Measurements from ENCODE around the gene HMGN4.
"Not testable (repeated sequence)": the region's sequence is repeated elsewhere in the genome, so short reads cannot be mapped to it uniquely, and the experiment has no call there.

Gene HMGN4

DNA sequence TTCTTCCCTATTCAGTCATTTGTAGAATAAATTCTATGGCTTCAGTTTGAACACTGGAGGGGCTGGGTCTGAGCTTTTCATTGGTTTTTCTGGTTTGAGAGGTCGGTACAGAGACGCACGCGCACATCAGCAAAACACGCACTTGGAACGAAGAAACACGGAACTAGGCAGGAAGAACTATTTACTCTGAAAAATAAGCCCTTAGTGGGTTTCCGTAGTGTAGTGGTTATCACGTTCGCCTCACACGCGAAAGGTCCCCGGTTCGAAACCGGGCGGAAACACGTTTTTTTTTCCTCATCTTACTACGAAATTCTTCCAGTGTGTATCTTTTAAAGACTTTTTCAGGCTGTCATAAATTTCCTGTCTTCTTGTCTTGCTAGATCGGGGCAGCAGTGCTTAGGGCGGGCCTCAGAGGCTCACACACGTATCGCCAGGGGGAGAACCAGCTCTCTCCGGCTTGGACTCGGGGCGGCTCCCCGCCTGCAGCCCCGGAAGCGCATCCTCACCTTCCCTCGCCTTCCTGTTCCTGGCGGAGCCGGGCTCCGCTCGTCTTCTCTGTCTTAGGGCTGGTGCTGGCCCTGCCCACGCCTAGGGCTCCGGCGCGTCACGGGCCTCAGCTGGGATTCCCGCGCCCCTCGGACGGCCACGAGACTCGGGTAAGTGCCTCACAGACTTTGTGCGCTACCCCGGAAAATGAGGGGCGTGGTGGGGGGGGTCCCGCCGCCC, at the start of gene HMGN4:
Gene HMGN4, plus strand, starts transcription at position 521 of the 726 bp plus-strand sequence. CDS start 6,841 bp downstream, outside the sequence.
- peak; percentile 87 for DNase-seq

- DNase-seq, result no peak
Measured at GRCh38 chr6:26489996-26490964, 47.9 kb upstream of the HMGN4 start.

DNA sequence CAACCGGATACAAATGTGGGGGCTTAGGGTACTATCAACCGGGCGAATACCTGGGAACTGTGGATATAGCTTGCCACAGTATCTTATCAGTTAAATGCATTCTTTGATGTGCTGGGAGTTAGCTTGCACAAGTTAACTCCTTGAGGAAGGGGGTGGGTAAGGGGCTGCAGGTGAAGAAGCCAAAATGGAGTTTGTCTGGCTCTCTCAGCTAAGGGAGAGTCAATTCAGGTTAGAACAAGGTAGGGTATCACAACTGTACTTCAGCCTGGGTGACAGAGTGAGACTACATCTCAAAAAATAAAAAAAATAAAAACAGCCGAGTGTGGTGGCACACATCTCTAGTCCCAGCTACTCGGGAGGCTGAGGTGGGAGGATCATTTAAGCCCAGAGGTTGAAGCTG, 46.6 kb upstream of the HMGN4 start:
- no peak for DNase-seq

GRCh38 chr6:26493258-26493657, 44.9 kb upstream of the HMGN4 start:
- DNase-seq, result no peak

GRCh38 chr6:26494117-26494516, 44.0 kb upstream of the HMGN4 start:
- no peak for DNase-seq

GRCh38 chr6:26495281-26495680, 42.9 kb upstream of the HMGN4 start:
- DNase-seq, result no peak

DNA sequence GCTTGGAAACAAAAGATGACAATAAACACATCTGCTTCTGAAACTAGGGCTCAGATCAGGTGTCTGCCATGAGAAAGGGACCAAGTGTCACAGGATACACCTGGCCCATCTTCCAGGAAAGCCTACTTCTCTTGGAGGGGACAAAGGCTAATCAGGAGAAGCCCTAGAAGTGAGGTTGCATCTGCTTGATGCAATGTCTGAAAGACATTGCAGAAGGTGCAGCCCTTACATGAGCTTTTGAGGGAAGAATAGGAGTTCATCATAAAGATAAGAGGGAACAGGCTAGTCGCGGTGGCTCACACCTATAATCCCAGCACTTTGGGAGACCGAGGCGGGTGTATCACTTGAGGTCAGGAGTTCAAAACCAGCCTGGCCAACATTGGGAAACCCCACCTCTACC, 40.6 kb upstream of the HMGN4 start:
- DNase-seq, result no peak

DNA sequence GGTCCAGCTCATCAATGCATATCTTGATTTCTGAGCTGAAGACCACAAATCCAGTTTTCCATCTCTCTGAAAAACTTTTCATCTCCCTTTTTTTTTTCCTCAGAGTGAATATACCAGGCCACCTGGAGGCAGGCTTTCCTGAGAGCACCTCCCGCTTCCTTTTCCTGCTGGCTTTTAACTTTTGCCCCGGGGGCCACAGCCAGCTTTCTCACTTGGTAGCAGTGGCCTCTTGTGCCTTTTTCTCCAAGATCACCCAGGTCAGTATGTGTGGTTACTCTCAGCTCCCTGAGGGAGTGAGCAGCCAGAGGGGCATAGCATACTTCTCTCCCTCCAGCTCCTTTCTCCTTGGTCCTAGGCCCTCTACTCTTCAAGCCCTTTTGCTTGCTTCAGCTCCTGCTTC, 38.1 kb upstream of the HMGN4 start, which contains the start of gene BTN1A1:
Gene BTN1A1, plus strand, starts transcription at position 202 of the 400 bp plus-strand sequence. CDS start 984 bp downstream, outside the sequence.
- DNase-seq, result no peak

GRCh38 chr6:26501482-26501986, 36.6 kb upstream of the HMGN4 start:
- peak; percentile 66 for DNase-seq

DNA sequence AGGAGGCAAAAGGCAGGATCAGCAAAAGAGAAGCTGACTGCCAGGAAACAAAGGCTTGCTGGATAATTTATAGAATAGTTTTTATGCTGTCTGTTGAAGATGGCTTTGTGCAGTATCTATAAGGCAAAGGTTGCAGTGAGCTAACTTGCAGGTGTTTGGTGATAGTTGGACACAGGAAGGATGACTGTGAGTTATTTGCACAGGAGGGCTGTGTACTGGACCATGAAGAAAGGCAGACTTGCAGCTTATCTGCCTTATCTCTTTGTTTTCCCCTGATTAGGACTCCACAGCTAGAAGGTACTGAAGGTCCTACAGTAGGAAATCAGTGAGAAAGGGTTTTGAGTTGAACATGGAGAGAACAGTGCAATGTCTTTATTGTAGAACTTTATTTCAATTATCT, 36.0 kb upstream of the HMGN4 start:
- DNase-seq, result no peak

- no peak for DNase-seq
Measured at GRCh38 chr6:26502626-26503025, 35.5 kb upstream of the HMGN4 start.

DNA sequence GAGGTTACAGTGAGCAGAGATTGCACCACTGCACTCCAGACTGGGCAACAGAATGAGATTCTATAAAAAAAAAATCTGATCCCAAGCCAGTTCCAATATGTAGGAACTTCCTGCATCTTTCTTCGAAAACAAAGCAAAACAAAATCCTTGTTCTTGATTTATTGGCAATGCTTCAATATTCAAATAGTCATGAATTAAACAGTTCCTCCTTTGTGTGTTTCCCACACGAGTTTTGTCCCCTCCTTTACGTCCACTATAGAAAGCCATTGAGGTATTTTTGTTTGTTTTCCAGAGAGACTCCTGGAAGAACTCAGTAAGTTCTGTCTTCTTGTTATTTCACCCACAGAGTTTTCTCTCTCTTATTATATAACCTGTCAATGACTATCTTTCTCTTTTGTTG, 30.5 kb upstream of the HMGN4 start:
- no peak for DNase-seq

GRCh38 chr6:26511033-26511432, 27.1 kb upstream of the HMGN4 start:
- not testable (repeated sequence) for DNase-seq

DNA sequence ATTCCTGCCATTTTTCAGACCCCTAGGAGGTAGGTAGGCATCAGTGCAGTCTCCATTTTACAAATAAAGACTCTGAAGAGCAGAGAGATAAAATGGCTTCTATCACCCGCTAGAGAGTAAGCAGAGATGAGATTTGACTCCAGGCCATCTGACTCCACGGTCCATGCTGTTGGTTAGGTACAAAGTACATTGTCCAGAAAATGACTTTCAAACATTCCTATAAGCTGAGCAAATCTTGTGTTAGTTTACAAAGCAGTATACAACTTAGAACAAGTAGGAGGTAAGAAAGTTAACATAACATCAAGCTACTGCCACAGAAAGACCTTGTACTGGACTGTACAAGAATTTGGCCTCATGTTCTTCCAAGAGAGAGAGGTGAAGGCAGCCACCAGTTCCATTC, 23.2 kb upstream of the HMGN4 start:
- DNase-seq, result no peak

GRCh38 chr6:26516481-26517427, 21.4 kb upstream of the HMGN4 start:
- no peak for DNase-seq

GRCh38 chr6:26519359-26519758, 18.8 kb upstream of the HMGN4 start:
- DNase-seq, result no peak

- DNase-seq, result peak; percentile 71
Measured at GRCh38 chr6:26520237-26520849, 17.8 kb upstream of the HMGN4 start.

DNA sequence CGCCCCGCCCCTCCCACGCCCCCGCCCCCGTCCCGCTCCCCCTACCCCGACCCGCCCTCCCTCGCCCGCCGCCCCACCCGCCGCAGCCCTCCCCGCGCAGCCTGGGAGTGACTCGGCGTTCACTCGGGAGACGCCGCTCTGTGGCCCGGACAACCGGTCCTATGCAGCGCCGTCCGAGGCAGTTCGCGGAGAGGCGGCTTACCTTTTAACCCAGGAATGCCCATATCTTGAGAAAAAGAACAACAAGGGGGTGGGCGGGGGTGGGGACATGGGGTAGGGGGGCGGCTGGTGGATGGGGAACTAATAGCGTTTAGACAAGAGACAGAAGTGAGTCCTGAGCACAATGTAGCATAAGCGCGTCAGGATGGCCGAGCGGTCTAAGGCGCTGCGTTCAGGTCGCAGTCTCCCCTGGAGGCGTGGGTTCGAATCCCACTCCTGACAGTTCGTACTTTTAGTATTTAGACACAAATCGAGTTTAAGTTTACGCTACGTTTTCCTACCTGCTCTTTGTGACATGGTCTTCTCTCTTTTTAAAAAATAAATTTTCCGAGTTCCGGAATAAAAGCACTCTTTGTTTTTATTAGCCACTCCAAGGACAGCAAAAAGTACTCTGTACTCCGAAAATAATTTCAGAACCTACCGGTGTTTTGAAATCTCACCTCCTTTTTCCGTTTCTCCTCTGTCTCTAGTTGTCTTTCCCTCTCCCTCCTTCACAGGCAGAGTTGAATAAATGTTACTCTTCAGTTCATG, 17.1 kb upstream of the HMGN4 start:
- DNase-seq, result peak; percentile 96

GRCh38 chr6:26521600-26522391, 16.4 kb upstream of the HMGN4 start:
- DNase-seq, result peak; percentile 87

Measured in activated CD8-positive, alpha-beta memory T cell treated with anti-CD3 and anti-CD28 coated beads, Interleukin-2, amount 50 U/mL, for 48 hours (primary cell).